NCI-H69 (cell line): Measurements from ENCODE around the gene ADIPOQ.
"Not testable (repeated sequence)": the region's sequence is repeated elsewhere in the genome, so short reads cannot be mapped to it uniquely, and the experiment has no call there.

Source experiments
- DNase-seq: peaks from one replicate; lab custom pipeline; 2025; lab: John Stamatoyannopoulos, UW

Gene ADIPOQ

GRCh38 chr3:186870421-186871201 is 28.1 kb downstream of the ADIPOQ start:
- DNase-seq, result no peak

GRCh38 chr3:186871403-186871924 is 29.0 kb downstream of the ADIPOQ start:
- no peak for DNase-seq

- not testable (repeated sequence) for DNase-seq
These were observed 31.3 kb downstream of the ADIPOQ start for GRCh38 chr3:186873796-186874195.

- not testable (repeated sequence) for DNase-seq
These were observed 31.7 kb downstream of the ADIPOQ start for GRCh38 chr3:186874216-186874615.

GRCh38 chr3:186874841-186875240 is 32.3 kb downstream of the ADIPOQ start:
- DNase-seq, result not testable (repeated sequence)

GRCh38 chr3:186875708-186876107 is 33.2 kb downstream of the ADIPOQ start:
- DNase-seq, result no peak

GRCh38 chr3:186879781-186880180 is 37.3 kb downstream of the ADIPOQ start:
- DNase-seq, result no peak

GRCh38 chr3:186880406-186880805 is 37.9 kb downstream of the ADIPOQ start:
- no peak for DNase-seq

- DNase-seq, result no peak
These were observed 39.6 kb downstream of the ADIPOQ start for GRCh38 chr3:186882150-186882524.

- DNase-seq, result no peak
These were observed 40.6 kb downstream of the ADIPOQ start for GRCh38 chr3:186882881-186883685.

GRCh38 chr3:186883686-186884058 is 41.2 kb downstream of the ADIPOQ start:
- DNase-seq, result no peak

- DNase-seq, result not testable (repeated sequence)
These were observed 42.4 kb downstream of the ADIPOQ start for GRCh38 chr3:186884868-186885267.

- DNase-seq, result no peak
These were observed 43.9 kb downstream of the ADIPOQ start for GRCh38 chr3:186886202-186886981.

- not testable (repeated sequence) for DNase-seq
These were observed 45.0 kb downstream of the ADIPOQ start for GRCh38 chr3:186887507-186887938.

GRCh38 chr3:186888569-186888968 is 46.1 kb downstream of the ADIPOQ start:
- no peak for DNase-seq

- not testable (repeated sequence) for DNase-seq
These were observed 47.2 kb downstream of the ADIPOQ start for GRCh38 chr3:186889698-186890097.

- no peak for DNase-seq
These were observed 48.4 kb downstream of the ADIPOQ start for GRCh38 chr3:186890911-186891310.

- DNase-seq, result not testable (repeated sequence)
These were observed 50.6 kb downstream of the ADIPOQ start for GRCh38 chr3:186893071-186893470.

GRCh38 chr3:186895406-186895805 is 52.9 kb downstream of the ADIPOQ start:
- DNase-seq, result no peak

- DNase-seq, result no peak
These were observed 53.5 kb downstream of the ADIPOQ start for GRCh38 chr3:186896006-186896405.

GRCh38 chr3:186896875-186897274 is 54.4 kb downstream of the ADIPOQ start:
- no peak for DNase-seq

GRCh38 chr3:186901135-186901734 is 58.7 kb downstream of the ADIPOQ start:
- DNase-seq, result no peak
